Frontal cortex (tissue), 4 donors: ENCODE measurements around the gene BBLN. TPM values are rescaled to one million over a fixed set of nuclear protein-coding genes. Genes with fewer than 3 reads are reported as not detected.
"Not testable (repeated sequence)": the region's sequence is repeated elsewhere in the genome, so short reads cannot be mapped to it uniquely, and the experiment has no call there.

ENCODE experiments used
- DNase-seq, 2 donors: peaks; one replicate each; pipeline ENCODE4 v3.0.0; 2012; ENCODE audit warnings: low spot score in 2 of 2
- FAIRE-seq: peaks from 2 replicates; lab custom pipeline; 2012; peaks lifted over from hg19 to GRCh38; lab: Jason Lieb, UNC
- total RNA-seq: library from RNA; depleted of rRNA; stranded (reverse); fragments of >200 nt; gene quantifications from one replicate; pipeline ENCODE4 v1.2.3, GENCODE V29; 2014
- donor health status: control.
- donor health status: control.
- donor health status: control.

The BBLN gene
- total RNA-seq, 1 donor from 2014 or later = 55.4 TPM

DNA sequence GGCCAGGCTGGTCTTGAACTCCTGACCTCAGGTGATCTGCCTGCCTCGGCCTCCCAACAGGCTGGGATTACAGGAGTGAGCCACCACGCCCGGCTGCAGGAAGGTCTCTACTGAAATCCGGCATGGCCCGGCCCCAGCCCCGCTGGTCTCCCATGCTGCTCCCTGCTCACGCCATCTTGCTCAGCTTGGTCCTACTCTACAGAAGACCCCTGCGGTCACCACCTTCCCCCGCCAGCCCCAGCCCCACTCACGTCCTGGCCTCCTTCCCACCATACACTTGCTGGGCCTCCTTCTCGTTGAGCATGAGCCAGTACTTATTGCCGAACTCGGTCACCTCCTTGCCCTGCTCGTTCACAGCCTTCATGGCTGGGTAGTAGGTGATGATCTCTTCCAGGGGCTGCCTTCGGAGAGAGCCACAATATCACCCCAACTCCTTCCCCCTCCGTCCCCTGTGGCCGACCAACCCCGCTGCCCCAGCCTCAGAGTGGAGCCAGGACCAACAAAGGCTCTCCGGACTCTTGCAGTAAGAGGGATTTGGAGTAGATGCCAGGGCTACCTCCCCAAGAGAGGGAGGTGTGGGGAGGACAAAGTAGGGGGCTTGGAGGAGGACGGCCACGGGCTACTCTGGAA is 36.5 kb upstream of the BBLN start:
- FAIRE-seq (no peak), DNase-seq (no peak)

DNA sequence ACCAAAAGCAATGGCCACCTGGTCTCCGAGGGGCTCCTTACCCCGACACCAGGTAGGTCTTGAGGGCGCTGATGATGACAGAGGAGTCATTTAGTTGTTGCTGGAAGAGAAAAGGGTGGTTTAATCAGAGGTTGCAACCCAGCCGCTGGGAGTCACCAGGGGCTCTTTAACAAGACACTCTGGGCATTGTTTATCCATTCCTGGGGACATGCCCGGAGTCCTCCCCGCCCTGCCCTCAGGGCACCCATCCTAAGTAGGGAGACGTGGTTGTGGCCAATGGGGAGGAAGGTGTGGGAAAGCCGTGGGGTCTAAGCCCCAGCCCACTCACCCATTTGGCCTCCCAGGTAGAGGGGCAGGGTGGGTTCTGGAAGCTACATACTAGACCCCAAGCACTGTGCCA is 35.6 kb upstream of the BBLN start:
- FAIRE-seq (no peak), DNase-seq (no peak)

DNA sequence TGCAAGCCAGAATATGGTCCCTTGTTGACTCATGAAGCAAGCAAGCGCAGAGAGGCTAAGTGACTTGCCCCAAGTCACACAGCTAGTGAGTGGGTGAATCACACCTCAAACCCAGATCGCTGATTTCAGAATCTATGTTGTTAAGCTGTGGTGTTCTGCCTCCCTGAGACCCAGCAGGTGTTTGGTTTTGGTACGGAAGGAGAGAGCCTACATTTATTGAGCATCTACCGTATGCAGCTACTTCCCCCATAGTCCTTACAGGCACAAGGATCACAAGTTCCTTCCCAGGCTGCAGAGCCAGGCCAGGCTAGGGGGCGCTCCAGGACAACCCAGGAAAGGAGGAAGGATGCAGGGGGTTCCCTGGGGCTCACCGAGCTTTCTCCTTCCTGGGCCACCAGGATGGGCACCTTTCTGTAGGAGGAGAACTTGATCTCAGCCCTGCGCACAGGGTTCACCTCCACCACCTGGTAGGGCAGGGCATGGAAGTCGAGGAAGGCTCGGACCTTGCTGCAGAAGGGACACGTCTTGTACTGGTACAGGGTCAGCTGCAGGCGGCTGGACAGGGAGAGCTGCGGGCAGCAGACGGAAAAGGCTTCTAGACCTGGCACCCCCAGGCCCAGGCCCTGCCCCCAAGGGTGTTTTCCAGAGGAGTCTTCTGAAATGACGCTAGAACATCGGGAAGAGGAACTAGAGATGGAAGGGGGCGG is 35.0 kb upstream of the BBLN start:
- FAIRE-seq (no peak), DNase-seq (no peak)

DNA sequence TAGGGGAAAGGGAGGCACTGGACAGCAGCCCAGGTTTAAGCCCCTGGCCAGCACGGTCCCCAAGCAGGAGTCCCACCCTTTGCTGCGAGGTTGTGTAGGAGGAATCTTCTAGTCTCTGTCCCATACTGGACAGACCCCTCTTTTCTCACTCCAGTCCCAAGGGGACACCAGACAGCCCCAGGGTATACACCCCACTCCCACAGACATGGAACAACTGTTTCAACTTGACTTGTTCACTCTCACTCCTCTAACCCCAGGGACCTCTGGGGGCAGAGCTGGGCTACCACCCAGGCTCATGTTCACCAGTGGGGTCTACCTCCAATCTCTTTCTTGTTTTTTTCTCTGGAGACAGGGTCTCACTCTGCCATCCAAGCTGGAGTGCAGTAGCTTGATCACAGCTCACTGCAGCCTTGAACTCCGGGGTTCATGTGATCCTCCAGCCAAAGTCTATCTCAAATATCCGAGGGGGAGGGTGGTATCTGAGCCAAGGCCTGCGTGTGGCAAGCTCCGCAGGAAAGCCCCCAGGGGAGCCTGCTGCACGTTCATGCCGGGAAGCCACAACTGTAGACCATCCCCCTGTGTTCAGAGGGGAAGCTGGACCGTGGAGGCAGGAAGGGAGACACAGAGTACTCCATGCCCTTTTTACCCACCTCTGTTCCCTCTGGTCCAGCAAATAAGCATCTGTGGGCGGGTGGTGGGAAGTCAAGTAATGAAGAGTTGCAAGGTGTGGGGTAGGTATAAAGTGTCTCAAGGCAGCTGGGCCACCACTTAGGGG is 34.3 kb upstream of the BBLN start:
- FAIRE-seq (no peak), DNase-seq (no peak)

DNA sequence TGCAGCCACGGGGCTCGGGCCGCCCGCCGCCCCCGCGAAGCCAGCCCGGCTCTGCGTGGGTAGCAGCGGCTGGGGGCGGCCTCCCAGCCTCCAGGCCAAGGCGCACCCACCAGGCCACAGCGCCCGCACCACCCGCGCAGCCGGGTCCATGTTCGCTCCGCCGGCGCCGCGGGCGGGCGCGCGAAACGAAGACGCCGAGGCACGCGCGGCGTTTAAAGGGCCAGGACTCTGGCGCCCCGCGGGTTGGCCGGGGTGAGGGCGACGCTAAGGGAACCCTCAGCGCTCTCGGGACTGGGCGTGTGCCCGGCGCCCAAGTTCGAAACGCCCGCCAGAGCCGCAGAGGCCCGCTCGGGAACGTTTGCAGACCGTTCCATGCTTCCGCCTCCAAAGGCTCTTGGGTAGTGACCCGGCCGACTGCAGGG is 32.5 kb upstream of the BBLN start, which contains the start of gene PTGES2:
TSS of gene PTGES2 (minus strand) at position 162 of the 422 bp plus-strand sequence. CDS start at position 150, 12 bp downstream.
- FAIRE-seq (no peak), DNase-seq (peak; percentile 79 to 85)

DNA sequence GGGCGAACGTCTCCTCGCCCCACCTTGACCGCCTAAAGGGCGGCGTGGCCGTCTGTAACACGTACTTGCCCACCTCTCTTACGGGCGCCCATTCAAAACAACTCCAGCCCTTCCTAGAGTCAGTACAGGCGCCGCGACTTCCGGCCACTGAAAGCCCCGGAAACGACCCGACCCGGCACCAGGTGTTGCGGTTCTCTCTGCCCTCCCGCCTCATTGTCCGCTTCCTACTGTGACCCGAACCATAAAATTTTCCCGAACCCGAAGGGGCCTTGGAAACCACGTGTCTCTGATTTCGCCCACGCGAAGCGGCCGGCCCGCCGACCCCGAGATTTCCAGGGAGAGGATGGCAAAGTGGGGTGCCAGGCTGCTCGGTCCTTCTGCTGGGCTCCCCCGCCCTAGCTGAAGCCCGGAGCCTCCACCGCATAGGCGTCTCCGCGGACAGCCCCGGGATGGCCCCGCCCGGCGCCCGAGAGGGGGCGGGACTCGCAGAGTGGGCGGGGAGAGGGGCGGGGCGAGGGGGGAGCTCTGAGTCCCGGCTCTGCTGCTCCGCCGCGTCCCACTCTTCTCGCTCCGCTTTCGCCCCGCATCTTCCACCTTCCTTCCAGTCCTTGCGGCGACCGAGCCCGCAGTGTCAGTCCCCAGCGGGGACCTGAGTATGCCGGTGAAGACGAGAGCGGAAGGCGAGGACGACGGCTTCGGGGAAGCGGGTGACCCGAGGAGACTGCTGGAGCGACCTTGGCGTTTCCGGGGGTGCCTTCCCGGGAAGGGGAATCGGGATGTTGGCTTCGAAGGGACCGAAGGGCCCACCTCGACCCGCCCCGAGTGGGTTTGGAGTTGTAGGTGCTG is 31.9 kb upstream of the BBLN start:
- FAIRE-seq = no peak
- DNase-seq = peak; percentile 89

DNA sequence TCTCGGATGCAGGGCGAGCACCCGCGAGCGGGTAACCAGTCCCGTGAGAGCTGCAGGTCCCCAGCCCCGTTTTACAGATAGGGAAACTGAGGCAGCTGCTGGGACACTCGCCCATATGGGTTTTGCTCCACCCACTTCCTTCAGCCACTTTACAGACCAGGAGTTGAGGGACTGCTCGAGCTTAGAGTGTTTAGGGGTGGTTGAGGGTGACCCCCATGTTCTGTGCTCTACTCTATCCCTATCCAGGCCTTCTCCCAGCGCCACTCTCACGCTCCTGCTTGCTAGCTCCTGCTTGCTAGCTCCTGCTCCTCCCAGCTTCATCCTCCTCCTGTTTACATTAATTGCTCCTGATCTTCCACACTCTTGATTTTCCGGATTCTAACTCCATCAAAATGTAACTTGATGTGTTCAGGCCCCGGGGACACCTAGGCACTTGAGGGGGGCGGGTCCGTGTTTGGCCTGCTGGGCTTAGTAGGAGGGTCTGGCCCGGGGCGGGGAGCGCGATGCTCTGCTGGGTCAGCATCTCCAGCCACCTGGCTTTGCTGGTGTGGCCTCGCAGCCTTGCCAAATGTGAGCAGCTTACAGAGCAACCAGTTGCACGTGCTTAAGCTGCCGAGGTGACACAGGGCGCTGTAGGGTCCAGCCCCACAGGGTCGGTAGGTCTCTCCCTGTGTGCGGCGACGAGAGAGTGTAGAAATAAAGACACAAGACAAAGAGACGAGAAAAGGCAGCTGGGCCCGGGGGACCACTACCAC is 31.1 kb upstream of the BBLN start:
- FAIRE-seq (no peak), DNase-seq (no peak)

DNA sequence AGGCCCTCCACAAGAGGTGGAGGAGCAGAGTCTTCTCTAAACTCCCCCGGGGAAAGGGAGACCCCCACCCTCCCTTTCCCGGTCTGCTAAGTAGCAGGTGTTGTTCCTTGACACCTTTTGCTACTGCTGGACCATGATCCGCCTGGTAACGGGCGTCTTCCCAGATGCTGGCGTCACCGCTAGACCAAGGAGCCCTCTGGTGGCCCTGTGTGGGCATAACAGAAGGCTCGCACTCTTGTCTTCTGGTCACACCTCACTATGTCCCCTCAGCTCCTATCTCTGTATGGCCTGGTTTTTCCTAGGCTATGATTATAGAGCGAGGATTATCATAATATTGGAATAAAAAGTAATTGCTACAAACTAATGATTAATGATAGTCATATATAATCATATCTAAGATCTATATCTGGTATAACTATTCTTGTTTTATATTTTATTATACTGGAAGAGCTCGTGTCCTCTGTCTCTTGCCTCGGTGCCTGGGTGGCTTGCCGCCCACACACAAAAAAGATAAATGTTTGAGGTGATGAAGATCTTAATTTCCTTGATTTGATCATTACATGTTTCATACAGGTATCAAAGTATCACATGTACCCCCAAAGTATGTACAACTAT is 30.0 kb upstream of the BBLN start:
- not testable (repeated sequence) for DNase-seq, FAIRE-seq

DNA sequence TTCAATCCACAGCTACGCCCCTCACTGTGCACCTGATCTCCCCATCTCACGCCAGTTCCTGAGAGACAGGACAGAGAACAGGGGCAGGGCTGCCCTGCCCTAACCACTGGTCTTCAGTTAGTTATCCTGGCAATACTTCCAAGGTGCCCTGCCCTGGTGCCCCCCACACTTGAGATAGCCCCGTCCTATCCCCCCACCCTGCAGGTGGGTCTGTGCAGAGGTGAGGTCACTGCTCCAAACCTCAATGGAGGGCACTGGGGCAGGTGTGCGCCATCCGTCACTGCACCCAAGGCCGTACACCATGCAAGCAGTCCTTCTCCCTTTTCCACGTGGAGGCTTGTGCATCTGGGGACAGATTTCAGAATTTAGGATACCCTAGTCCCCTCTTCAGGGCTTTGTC is 29.4 kb upstream of the BBLN start:
- FAIRE-seq, DNase-seq: not testable (repeated sequence)

DNA sequence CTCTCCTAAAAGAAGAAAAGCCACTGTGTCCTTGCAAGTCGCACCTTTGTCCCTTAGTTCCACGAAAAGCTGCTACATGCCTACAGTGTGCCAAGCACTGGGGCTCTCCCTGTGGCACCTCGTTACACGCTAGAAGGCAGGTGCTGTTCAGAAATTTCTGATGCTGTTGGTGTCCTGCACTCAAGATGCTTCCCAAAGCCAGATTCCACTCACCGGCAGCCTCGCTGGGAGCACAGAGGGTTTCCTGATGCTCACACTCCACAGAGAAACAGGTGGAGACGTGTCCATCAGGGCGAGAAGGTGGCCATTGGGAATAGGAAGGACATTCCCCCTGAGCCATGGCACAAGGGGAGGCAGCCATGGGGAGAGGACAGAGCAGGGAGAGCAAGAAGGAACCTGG is 28.7 kb upstream of the BBLN start:
- FAIRE-seq, DNase-seq: not testable (repeated sequence)

DNA sequence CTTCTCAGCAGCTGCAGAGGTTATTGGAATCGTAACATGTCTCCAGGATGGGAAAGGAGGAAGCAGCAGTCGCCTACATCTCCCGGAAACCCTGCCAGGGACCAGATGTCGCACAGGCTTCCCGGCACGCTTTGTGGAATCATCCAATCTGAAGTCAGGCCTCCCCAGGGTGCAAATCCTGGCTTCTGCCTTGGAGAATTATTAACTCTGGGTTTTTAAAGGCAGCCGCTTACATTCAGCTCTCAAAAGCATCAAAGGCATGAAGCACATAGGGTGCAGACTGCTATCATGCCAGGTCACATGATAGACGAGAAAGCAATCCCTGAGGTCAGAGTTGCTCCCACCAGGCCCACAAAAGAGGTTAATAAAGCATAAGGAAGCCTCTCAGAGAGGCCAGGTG is 27.9 kb upstream of the BBLN start:
- FAIRE-seq, DNase-seq: not testable (repeated sequence)

DNA sequence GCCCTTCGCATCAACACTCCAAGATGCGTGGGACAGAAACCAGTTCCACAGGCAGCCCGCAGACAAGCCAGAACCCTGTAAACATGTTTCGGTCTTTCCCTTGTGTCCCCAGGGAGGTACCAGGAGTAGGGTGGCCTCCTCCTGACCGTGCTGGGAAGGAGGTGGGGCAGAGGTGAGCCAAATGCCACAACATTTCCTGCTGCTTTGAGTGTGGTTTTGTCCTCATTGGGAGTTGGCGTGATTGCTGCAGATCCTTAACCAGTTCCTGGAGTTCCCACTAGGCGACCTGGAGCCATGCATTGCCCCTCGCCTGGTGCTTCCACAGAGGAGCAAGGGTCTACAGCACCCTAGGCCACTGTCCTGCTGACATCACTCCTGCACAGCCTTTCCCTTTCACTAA is 24.5 kb upstream of the BBLN start:
- not testable (repeated sequence) for DNase-seq, FAIRE-seq

DNA sequence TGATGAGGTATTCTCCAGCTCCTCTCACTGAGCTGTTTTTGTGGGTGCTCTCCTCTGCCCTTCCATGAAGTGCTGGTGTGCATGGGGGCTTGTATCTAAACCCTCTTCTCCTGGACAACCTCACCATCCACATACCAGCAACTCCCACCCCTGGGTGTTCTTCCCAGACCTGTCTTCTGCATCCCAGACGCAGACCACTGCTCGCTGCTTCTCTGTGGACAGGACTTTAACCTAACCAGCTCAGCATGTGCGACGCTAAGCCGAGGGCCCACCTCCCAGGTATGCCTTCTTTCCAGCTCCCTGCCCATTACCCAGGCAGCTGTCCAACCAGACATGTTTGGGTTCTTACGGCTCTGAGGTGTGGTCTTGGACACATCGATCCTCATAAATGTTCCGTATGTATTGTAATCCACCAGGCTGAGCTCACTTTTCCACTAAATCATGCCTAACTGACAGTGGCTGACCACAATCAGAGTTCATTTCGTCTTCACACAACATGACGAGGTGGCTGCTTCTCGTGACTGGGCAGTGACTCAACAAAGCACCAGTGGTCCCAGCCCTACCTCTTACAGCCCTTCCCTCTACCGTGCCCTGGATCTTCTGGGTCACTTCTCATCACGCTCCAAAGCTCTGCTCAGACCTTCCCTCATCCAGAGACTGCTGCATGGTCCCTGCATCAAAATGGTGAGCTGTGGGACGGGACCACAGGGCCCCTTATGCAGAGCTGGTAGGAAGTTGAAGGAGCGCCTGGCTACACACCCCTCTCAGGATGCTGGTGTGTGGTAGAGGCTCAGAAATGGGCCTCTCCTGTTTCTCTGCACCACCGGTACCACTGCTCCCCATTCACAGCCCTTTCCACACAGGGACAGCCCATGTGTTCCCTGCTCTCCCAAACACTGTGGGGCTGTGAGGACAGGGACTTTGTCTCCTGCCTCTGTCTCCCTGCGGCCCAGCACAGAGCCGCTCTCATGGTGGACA is 23.0 kb upstream of the BBLN start:
- DNase-seq (no peak), FAIRE-seq (no peak)

DNA sequence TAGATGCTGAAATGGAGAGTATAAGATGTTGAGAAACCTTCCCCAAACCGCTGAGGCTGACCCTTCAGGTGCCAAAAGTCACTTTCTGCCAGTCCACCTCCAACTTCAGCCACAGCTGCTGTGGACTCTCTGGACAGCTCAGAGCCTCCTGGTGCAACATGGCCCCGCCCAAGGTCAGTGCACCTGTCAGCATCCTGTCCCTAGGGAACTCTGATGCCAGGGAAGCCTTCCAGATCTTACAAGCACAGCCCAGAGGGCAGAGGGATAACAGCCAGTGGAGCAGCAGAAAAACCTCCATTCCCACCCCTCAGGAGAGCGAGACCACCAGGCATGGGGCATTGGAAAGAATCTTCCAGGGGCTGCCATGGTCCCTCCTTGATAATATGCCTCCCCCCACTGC is 22.1 kb upstream of the BBLN start:
- no peak for FAIRE-seq
- DNase-seq = no peak

DNA sequence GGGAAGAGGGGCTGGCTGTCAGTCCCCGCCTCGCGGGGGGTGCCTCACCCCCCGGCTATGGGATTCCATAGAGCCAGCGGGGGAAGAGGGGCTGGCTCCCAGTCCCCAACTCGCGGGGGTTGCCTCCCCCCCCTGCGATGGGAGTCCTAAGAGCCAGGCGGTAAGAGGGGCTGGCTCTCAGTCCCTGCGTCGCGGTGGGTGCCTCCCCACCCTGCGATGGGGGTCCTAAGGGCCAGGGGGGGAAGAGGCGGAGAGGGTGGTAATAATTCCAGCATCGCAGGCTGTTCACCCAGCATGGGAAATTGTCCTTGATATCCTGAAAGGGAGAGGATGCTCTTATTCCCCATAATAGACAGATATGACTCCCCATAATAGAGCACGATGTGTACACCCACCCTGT is 20.4 kb upstream of the BBLN start:
- DNase-seq (no peak), FAIRE-seq (no peak)

DNA sequence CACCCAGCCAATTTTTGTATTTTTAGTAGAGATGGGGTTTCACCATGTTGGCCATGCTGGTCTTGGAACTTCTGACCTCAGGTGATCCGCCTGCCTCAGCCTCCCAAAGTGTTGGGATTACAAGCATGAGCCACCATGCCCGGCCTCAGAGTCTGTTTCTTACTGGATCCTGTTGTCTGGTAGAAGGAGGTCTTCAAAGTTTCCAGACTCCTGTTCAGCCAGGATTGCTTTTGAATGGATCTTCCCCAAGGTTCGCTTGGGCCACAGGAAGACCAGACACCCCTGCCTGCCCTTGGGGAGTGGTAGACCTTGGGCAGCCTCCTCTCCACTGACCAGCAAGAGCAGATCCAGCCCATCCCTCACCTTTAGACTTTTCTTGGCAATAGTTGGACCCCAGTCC is 18.5 kb upstream of the BBLN start:
- FAIRE-seq (no peak), DNase-seq (no peak)

DNA sequence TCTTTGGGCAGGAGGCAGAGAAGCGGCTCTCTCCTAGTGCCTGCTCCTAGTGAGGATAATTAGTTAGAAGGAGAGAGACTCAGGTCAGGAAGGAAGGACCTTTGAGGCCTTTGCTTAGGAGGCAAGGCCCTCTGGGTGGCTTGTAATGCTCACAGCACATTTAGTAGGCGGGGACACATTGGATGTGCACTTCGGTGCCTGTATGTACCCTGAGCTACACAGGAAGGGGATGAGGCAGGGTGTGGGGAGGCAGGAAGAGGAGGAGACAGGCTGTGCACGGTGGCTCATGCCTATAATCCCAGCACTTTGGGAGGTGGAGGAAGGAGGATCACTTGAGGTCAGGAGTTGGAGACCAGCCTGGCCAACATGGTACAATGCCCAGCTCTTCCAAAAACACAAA is 18.0 kb upstream of the BBLN start:
- DNase-seq = no peak
- FAIRE-seq = no peak

DNA sequence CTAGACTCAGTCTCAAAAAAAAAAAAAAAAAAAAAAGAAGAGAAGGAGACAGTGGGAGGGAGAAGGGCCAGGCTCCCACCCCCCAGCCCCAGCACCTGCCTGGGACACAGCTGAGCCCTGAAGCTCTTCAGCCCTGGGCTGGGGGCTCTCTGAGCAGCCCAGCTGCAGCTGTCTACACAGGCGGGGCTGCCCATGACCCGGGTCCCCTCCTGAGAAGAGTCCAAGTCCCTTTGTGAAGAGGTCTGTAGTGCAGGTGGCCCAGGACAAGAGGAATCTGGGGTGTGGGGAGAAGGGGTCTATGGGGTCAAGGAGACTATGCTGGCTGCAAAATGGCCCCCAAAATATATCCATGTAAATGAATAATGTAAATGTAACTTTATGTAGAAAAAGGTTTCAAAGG is 17.5 kb upstream of the BBLN start:
- FAIRE-seq (no peak), DNase-seq (no peak)
